Activated naive CD8-positive, alpha-beta T cell treated with anti-CD3 and anti-CD28 coated beads for 36 hours (primary cell): ENCODE data around the gene CUX1. TPM values are rescaled to one million over a fixed set of nuclear protein-coding genes. Genes with fewer than 3 reads are reported as not detected.

Experiments used
- DNase-seq: peaks from one replicate; pipeline ENCODE4 v3.0.0; 2021
- H3K27ac Mint-ChIP-seq: one replicate; pipeline ENCODE4 v1.8.0; 2022; ENCODE audit warnings: mild to moderate bottlenecking, moderate library complexity, mixed read lengths
- H3K27me3 Mint-ChIP-seq: one replicate; pipeline ENCODE4 v1.8.0; 2022; ENCODE audit warnings: mild to moderate bottlenecking, mixed read lengths
- H3K36me3 Mint-ChIP-seq: one replicate; pipeline ENCODE4 v1.8.0; 2021; ENCODE audit warnings: mild to moderate bottlenecking, mixed read lengths
- H3K4me1 Mint-ChIP-seq: one replicate; pipeline ENCODE4 v1.8.0; 2021; ENCODE audit warnings: mixed read lengths
- H3K4me3 Mint-ChIP-seq: one replicate; pipeline ENCODE4 v1.8.0; 2022; ENCODE audit warnings: mild to moderate bottlenecking, moderate library complexity, mixed read lengths
- H3K9me3 Mint-ChIP-seq: one replicate; pipeline ENCODE4 v1.8.0; 2022; ENCODE audit warnings: mixed read lengths
- total RNA-seq, 2 experiments: library from RNA; stranded (reverse); gene quantifications; one replicate each; pipeline ENCODE4 v1.2.3, GENCODE V29; 2021

Gene CUX1
- total RNA-seq, 2 experiments from 2014 or later = 14.2 to 14.5 TPM

DNA sequence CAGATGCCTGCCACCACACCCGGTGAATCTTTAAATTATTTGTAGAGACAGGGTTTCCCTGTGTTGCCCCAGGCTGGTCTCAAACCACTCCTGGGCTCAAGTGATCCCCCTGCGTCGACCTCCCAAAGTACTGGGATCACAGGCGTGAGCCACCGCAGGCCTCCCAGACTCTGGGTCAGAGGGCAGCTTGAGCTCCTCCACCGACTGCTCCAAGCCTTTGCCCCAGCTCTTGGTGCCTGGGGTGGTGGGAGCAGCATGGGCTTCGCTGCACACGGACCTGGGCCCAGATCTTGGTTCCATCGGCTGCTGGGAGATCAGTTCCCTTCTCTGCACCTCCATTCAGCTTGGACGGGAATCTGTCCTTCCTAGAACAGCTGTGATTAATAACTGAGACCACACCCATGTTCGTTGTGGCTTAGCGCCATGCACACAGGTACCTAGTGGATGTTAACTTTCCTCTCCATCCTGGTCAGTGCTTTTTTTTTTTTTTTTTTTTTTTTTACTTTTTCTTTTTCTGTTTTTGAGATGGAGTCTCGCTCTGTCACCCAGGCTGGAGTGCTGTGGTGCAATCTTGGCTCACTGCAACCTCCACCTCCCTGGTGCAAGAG lies 125.3 kb downstream of the CUX1 start:
- Mint-ChIP-seq H3K36me3 (no peaks in the 10 kb centered on the region), H3K9me3 (no peaks in the 10 kb centered on the region), H3K4me3 (no peak overlapping the region), H3K4me1 (peaks cover 12% of the 10 kb centered on the region), H3K27ac (no peak overlapping the region), H3K27me3 (no peaks in the 10 kb centered on the region)
- no peak for DNase-seq

- Mint-ChIP-seq H3K27me3 (no peaks in the 10 kb centered on the region), H3K4me1 (peaks cover 12% of the 10 kb centered on the region), H3K27ac (no peak overlapping the region), H3K4me3 (no peak overlapping the region), H3K36me3 (no peaks in the 10 kb centered on the region), H3K9me3 (no peaks in the 10 kb centered on the region)
- no peak for DNase-seq
Measured at GRCh38 chr7:101943306-101943705, 125.9 kb downstream of the CUX1 start.

- Mint-ChIP-seq H3K4me3 (no peak overlapping the region), H3K36me3 (no peaks in the 10 kb centered on the region), H3K27ac (no peak overlapping the region), H3K4me1 (peaks cover 12% of the 10 kb centered on the region), H3K9me3 (no peaks in the 10 kb centered on the region), H3K27me3 (no peaks in the 10 kb centered on the region)
- DNase-seq = no peak
Measured at GRCh38 chr7:101943889-101944600, 126.6 kb downstream of the CUX1 start.

- Mint-ChIP-seq H3K9me3 (no peaks in the 10 kb centered on the region), H3K27ac (no peak overlapping the region), H3K4me3 (no peak overlapping the region), H3K27me3 (no peaks in the 10 kb centered on the region), H3K36me3 (no peaks in the 10 kb centered on the region), H3K4me1 (peaks cover 12% of the 10 kb centered on the region)
- DNase-seq = no peak
Measured at GRCh38 chr7:101944611-101945010, 127.2 kb downstream of the CUX1 start.

DNA sequence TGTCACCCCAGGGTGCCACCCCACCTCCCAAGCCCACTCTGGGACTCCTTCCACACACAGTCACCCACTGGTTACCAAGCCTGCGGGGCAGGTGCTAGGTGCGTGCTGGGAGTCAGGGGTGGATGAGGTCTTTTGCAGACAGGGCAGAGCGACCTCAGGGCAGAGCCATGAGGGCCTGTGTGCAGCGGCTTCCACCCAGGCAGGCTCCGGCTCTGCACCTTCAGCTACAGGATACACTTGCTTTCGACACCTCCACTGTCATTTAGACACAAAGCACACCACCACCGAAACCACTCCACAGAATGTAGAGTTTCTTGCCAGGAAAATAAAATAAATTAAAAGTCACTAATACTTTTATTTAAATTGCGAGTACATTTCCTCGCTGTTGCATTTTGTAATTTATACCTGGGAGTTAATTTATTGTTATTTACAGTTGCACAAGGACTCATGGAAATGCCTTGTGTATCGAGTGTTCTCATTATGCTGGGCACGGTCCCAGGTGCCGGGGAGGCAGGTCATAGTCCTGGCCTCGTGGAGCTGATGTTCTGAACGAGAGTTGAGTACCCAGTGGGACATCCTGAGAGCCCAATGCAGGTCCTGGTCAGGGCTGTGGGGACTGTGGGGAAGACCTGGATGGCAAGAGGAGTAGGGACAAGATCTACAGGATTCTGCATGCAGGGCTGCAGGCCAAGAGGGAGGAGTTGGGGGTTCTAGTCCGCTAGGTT lies 127.8 kb downstream of the CUX1 start:
- Mint-ChIP-seq H3K4me1 (peaks cover 12% of the 10 kb centered on the region), H3K36me3 (no peaks in the 10 kb centered on the region), H3K4me3 (no peak overlapping the region), H3K27ac (no peak overlapping the region), H3K9me3 (no peaks in the 10 kb centered on the region), H3K27me3 (no peaks in the 10 kb centered on the region)
- DNase-seq = no peak

DNA sequence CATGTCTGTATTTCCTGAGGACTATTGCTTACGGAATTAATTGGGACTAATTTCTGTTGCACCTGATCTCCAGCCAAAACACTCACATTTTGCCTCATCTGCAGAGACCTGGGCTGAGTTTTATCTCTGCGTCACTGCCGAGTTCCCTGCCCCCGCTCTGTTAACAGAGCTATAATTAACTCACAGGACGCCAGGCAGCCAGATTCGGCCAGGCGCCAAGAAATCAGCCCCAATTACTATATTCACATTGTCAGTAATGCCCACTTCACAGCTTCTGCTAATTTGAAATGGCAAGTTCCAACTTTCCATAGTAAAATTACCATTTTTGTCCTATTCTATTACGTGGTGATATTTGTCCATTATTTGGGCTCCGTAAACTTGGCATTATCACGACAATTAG lies 130.5 kb downstream of the CUX1 start:
- no peak for DNase-seq
- no peak overlapping the region for H3K27ac Mint-ChIP-seq
- H3K27me3 Mint-ChIP-seq = no peaks in the 10 kb centered on the region
- H3K9me3 Mint-ChIP-seq = no peaks in the 10 kb centered on the region
- H3K4me3 Mint-ChIP-seq = no peak overlapping the region
- peaks cover 4% of the 10 kb centered on the region for H3K4me1 Mint-ChIP-seq
- peaks cover 4% of the 10 kb centered on the region for H3K36me3 Mint-ChIP-seq

DNA sequence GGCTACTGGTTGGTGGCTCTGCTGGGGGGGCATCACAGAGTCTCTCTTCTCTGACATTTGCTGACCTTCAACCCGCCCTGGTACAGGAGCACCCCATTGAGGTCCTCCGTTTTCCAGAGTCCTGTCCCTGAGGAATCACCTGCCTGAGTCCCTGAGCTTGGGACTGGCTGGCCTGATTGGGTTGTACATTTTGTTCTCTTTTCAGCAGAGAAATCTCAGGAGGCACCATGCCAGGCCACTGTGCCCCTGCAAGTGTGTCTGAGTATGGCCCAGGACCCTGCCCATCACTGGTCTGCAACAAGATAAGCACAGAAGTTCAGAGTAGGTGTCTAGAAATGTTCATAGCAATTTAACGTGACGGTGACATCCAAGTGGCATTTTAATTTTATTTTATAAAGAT lies 131.2 kb downstream of the CUX1 start:
- no peak overlapping the region for H3K27ac Mint-ChIP-seq
- peaks cover 12% of the 10 kb centered on the region for H3K4me1 Mint-ChIP-seq
- H3K27me3 Mint-ChIP-seq = no peaks in the 10 kb centered on the region
- H3K4me3 Mint-ChIP-seq = no peak overlapping the region
- H3K36me3 Mint-ChIP-seq = peaks cover 9% of the 10 kb centered on the region
- no peaks in the 10 kb centered on the region for H3K9me3 Mint-ChIP-seq
- no peak for DNase-seq

- DNase-seq = no peak
- H3K27me3 Mint-ChIP-seq = no peaks in the 10 kb centered on the region
- H3K4me1 Mint-ChIP-seq = peaks cover 27% of the 10 kb centered on the region
- no peak overlapping the region for H3K27ac Mint-ChIP-seq
- peaks cover 9% of the 10 kb centered on the region for H3K36me3 Mint-ChIP-seq
- no peak overlapping the region for H3K4me3 Mint-ChIP-seq
- no peaks in the 10 kb centered on the region for H3K9me3 Mint-ChIP-seq
Measured at GRCh38 chr7:101950450-101951119, 133.2 kb downstream of the CUX1 start.

DNA sequence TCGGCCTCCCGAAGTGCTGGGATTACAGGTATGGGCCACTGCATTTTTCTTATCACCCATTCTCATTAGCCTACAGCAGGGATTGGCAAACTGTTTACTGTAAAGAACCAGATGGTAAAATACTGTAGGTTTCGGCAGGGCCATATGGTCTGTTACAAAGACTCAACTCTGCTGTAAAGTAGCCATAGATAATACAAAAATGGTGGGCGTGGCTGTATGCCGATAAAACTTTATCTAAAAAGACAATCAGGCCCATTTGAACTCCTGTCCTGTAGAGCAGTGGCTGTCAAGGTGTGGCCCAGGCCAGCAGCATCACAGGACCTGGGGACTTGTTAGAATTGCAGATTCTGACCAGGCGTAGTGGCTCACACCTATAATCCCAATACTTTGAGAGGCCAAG lies 134.3 kb downstream of the CUX1 start:
- H3K27me3 Mint-ChIP-seq = no peaks in the 10 kb centered on the region
- no peak overlapping the region for H3K4me3 Mint-ChIP-seq
- no peak for DNase-seq
- H3K4me1 Mint-ChIP-seq = peaks cover 30% of the 10 kb centered on the region
- peaks cover 9% of the 10 kb centered on the region for H3K36me3 Mint-ChIP-seq
- H3K27ac Mint-ChIP-seq = no peak overlapping the region
- no peaks in the 10 kb centered on the region for H3K9me3 Mint-ChIP-seq

GRCh38 chr7:101952355-101953247 lies 135.2 kb downstream of the CUX1 start:
- no peaks in the 10 kb centered on the region for H3K9me3 Mint-ChIP-seq
- H3K4me3 Mint-ChIP-seq = peak overlapping the region; percentile 47
- H3K4me1 Mint-ChIP-seq = peaks cover 31% of the 10 kb centered on the region
- no peak for DNase-seq
- H3K27ac Mint-ChIP-seq = peak overlapping the region; percentile 89
- H3K36me3 Mint-ChIP-seq = peaks cover 9% of the 10 kb centered on the region
- H3K27me3 Mint-ChIP-seq = no peaks in the 10 kb centered on the region

DNA sequence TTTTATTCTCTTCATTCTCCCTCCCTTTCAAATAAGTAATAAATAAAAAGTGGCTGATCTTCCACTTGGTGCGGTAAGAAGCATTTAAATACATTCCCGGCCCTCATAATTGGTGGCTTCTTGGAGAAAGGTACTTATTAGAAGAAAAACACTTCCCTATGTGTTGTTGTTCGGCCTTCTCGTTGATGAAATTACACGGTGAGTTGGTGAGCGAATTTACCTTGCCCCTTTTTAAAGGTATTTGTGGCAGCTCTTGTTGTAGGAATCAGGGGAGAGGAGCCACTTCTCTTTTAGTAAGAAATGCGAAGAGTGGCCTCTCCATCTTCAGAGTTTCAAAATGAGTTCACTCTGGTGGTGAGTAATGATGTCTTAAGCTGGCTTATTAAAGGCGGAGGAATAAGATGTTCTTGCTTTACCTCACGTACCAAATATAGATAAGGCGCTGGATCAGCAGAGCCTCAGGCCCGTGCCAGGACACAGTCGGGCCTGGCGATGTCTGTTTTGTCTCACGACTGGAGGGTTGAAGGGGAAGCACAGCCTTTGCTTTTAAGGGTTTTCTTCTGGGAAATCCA lies 135.9 kb downstream of the CUX1 start:
- Mint-ChIP-seq H3K36me3 (peaks cover 9% of the 10 kb centered on the region), H3K27ac (peak overlapping the region; percentile 89), H3K4me1 (peaks cover 37% of the 10 kb centered on the region), H3K27me3 (no peaks in the 10 kb centered on the region), H3K4me3 (peak overlapping the region; percentile 47), H3K9me3 (no peaks in the 10 kb centered on the region)
- no peak for DNase-seq

- DNase-seq = no peak
- Mint-ChIP-seq H3K9me3 (no peaks in the 10 kb centered on the region), H3K27ac (no peak overlapping the region), H3K4me1 (peaks cover 37% of the 10 kb centered on the region), H3K4me3 (no peak overlapping the region), H3K27me3 (no peaks in the 10 kb centered on the region), H3K36me3 (peaks cover 9% of the 10 kb centered on the region)
Measured at GRCh38 chr7:101954499-101954898, 137.1 kb downstream of the CUX1 start.

DNA sequence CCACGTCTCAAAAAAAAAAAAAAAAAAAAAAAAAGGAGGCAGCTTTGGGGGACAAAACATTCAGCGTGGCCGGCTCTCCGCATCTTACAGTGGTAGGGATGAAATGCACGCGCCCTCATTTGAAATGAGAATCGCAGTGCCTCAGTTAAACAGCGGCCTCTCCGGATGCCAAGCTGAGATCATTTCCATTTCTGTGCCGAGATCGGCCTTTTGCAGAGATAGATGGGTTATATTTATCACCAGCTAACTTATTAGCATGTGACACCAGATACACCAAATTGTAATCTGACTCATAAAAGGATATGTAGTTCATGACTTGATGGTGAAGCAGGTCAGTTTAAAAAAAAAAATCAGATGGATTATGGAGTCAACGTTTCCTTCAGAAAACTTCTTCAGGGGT lies 138.7 kb downstream of the CUX1 start:
- Mint-ChIP-seq H3K9me3 (no peaks in the 10 kb centered on the region), H3K4me3 (no peak overlapping the region), H3K27ac (no peak overlapping the region), H3K36me3 (peaks cover 5% of the 10 kb centered on the region), H3K27me3 (no peaks in the 10 kb centered on the region), H3K4me1 (peaks cover 37% of the 10 kb centered on the region)
- DNase-seq = no peak
